ENCODE measurements around the gene SRGAP3.

DNA sequence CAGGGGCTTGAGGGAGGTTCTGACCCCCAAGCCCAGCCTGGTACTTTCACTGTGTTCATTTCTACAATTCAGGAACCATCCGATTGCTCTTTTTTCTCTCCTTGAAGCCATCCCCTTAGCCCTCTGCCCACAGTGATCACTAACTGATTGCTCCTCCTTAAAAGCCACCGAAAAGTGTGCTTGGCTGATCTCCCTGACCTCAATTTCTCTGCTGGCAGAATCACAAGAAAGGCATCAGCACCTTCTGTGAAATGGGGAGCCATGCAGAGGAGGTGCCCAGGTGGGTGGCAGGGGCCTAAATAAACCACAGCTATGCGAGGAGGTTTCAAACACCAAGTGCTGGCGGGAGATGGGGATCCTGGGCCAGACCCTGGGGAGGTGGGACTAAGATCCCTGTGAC lies 56.2 kb downstream of the SRGAP3 start:
- TF ChIP-seq, protein P1, sequence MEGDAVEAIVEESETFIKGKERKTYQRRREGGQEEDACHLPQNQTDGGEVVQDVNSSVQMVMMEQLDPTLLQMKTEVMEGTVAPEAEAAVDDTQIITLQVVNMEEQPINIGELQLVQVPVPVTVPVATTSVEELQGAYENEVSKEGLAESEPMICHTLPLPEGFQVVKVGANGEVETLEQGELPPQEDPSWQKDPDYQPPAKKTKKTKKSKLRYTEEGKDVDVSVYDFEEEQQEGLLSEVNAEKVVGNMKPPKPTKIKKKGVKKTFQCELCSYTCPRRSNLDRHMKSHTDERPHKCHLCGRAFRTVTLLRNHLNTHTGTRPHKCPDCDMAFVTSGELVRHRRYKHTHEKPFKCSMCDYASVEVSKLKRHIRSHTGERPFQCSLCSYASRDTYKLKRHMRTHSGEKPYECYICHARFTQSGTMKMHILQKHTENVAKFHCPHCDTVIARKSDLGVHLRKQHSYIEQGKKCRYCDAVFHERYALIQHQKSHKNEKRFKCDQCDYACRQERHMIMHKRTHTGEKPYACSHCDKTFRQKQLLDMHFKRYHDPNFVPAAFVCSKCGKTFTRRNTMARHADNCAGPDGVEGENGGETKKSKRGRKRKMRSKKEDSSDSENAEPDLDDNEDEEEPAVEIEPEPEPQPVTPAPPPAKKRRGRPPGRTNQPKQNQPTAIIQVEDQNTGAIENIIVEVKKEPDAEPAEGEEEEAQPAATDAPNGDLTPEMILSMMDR (conservative IDR thresholded peaks at IDR 0.05; ENCODE audit: low read depth, low read length): no peak
- TF ChIP-seq EZH2 (IDR thresholded peaks at IDR 0.05; ENCODE audit: borderline replicate concordance, low read depth, low read length, poor library complexity, severe bottlenecking): no peak

All from A673 (cell line).